Neural progenitor cell (in vitro differentiated cells): Measurements from ENCODE around the gene TMEM184A. TPM values are rescaled to one million over a fixed set of nuclear protein-coding genes. Genes with fewer than 3 reads are reported as not detected.

Experiments used
- DNase-seq: peaks from one replicate; pipeline ENCODE4 v3.0.0-alpha.2; 2016; ENCODE audit warnings: low spot score
- H2AFZ ChIP-seq: fragments of 200-600 bp; sonication (generic); replicated peaks from 2 replicates; pipeline ENCODE4 v1.6.1; 2016; ENCODE audit warnings: antibody characterized with exemption
- H3F3A ChIP-seq: fragments of 200-600 bp; sonication (generic); 2 replicates; pipeline ENCODE4 v1.6.1; 2016; ENCODE audit warnings: antibody characterized with exemption, low read depth
- H3K27ac ChIP-seq: fragments of 200-600 bp; sonication (generic); 2 replicates; pipeline ENCODE4 v1.5.1; 2016; ENCODE audit warnings: mild to moderate bottlenecking
- H3K27me3 ChIP-seq: fragments of 200-600 bp; sonication (generic); 2 replicates; pipeline ENCODE4 v1.6.1; 2016; ENCODE audit warnings: mild to moderate bottlenecking, moderate library complexity
- H3K36me3 ChIP-seq: fragments of 200-600 bp; sonication (generic); 2 replicates; pipeline ENCODE4 v1.5.1; 2016
- H3K4me1 ChIP-seq: fragments of 200-600 bp; sonication (generic); 2 replicates; pipeline ENCODE4 v1.6.1; 2016; ENCODE audit warnings: mixed run types
- H3K4me2 ChIP-seq: fragments of 200-600 bp; sonication (generic); 2 replicates; pipeline ENCODE4 v1.6.1; 2016
- H3K4me3 ChIP-seq: fragments of 200-600 bp; sonication (generic); 2 replicates; pipeline ENCODE4 v1.5.1; 2016
- H3K79me2 ChIP-seq: fragments of 200-600 bp; sonication (generic); 2 replicates; pipeline ENCODE4 v1.6.1; 2016; ENCODE audit warnings: low read depth
- H3K9ac ChIP-seq: fragments of 200-600 bp; sonication (generic); 2 replicates; pipeline ENCODE4 v1.6.1; 2016
- H3K9me3 ChIP-seq: fragments of 200-600 bp; sonication (generic); 2 replicates; pipeline ENCODE4 v1.5.1; 2016; ENCODE audit warnings: low read depth
- H4K20me1 ChIP-seq: fragments of 200-600 bp; sonication (generic); 2 replicates; pipeline ENCODE4 v1.6.1; 2016; ENCODE audit warnings: low read depth
- H3K27ac Mint-ChIP-seq: 3 replicates; pipeline ENCODE4 v1.8.0; 2021; ENCODE audit warnings: mixed read lengths
- H3K27me3 Mint-ChIP-seq: 2 replicates; pipeline ENCODE4 v1.8.0; 2022; ENCODE audit warnings: low read depth, mild to moderate bottlenecking, inconsistent platforms, moderate library complexity, mixed read lengths; ENCODE audit not compliant: insufficient read depth
- H3K36me3 Mint-ChIP-seq: 3 replicates; pipeline ENCODE4 v1.8.0; 2021; ENCODE audit warnings: mixed read lengths
- H3K4me1 Mint-ChIP-seq: 3 replicates; pipeline ENCODE4 v1.8.0; 2021; ENCODE audit warnings: mixed read lengths
- H3K4me3 Mint-ChIP-seq: 3 replicates; pipeline ENCODE4 v1.8.0; 2021; ENCODE audit warnings: mild to moderate bottlenecking, moderate library complexity, mixed read lengths
- H3K9me3 Mint-ChIP-seq: 3 replicates; pipeline ENCODE4 v1.8.0; 2020; ENCODE audit warnings: mixed read lengths
- CTCF ChIP-seq: fragments of 200-600 bp; sonication (generic); IDR thresholded peaks from 2 replicates; pipeline ENCODE4 v1.5.1; 2017; ENCODE audit warnings: antibody characterized with exemption, mild to moderate bottlenecking
- EZH2 ChIP-seq: fragments of 200-600 bp; sonication (generic); IDR thresholded peaks from 2 replicates; pipeline ENCODE4 v1.6.1; 2017; ENCODE audit warnings: antibody characterized with exemption, mild to moderate bottlenecking, moderate library complexity
- EZH2phosphoT487 ChIP-seq: fragments of 200-600 bp; sonication (generic); IDR thresholded peaks from 2 replicates; pipeline ENCODE4 v1.6.1; 2017; ENCODE audit warnings: antibody characterized with exemption
- total RNA-seq: library from RNA; depleted of rRNA; stranded (reverse); fragments of >200 nt; gene quantifications from 2 replicates; pipeline ENCODE4 v1.2.3, GENCODE V29; 2015; ENCODE audit warnings: low replicate concordance

Gene TMEM184A
- total RNA-seq, 1 donor from 2014 or later: 0.17 TPM

GRCh38 chr7:1532456-1533254 is 23.4 kb downstream of the TMEM184A start:
- Histone ChIP-seq H3F3A (peaks cover 18% of the 10 kb centered on the region), H3K27me3 (peaks cover 31% of the 10 kb centered on the region), H3K9me3 (no peaks in the 10 kb centered on the region), H2AFZ (no peak overlapping the region), H4K20me1 (peaks cover 50% of the 10 kb centered on the region), H3K27ac (no peak overlapping the region), H3K36me3 (no peaks in the 10 kb centered on the region), H3K79me2 (no peaks in the 10 kb centered on the region), H3K4me3 (no peak overlapping the region), H3K4me2 (no peak overlapping the region), H3K4me1 (peaks cover 20% of the 10 kb centered on the region), H3K9ac (no peak overlapping the region)
- no peak for DNase-seq
- Mint-ChIP-seq H3K36me3 (no peaks in the 10 kb centered on the region), H3K4me1 (peaks cover 42% of the 10 kb centered on the region), H3K27ac (no peak overlapping the region), H3K9me3 (no peaks in the 10 kb centered on the region), H3K27me3 (peaks cover 2% of the 10 kb centered on the region), H3K4me3 (peak overlapping the region; percentile 86)
- no peak for TF ChIP-seq EZH2
- TF ChIP-seq EZH2phosphoT487: no peak
- TF ChIP-seq CTCF: no peak

- H3K36me3 ChIP-seq: no peaks in the 10 kb centered on the region
- H3K9ac ChIP-seq: no peak overlapping the region
- H3K27ac ChIP-seq: no peak overlapping the region
- H3K9me3 Mint-ChIP-seq: no peaks in the 10 kb centered on the region
- H3K4me3 Mint-ChIP-seq: peak overlapping the region; percentile 86
- no peak overlapping the region for H3K27ac Mint-ChIP-seq
- no peaks in the 10 kb centered on the region for H3K79me2 ChIP-seq
- no peaks in the 10 kb centered on the region for H3K9me3 ChIP-seq
- TF ChIP-seq EZH2: no peak
- no peak for TF ChIP-seq EZH2phosphoT487
- no peak for TF ChIP-seq CTCF
- H3K27me3 Mint-ChIP-seq: peaks cover 2% of the 10 kb centered on the region
- H3K27me3 ChIP-seq: peaks cover 31% of the 10 kb centered on the region
- H3K4me2 ChIP-seq: no peak overlapping the region
- peaks cover 42% of the 10 kb centered on the region for H3K4me1 Mint-ChIP-seq
- no peak for DNase-seq
- peaks cover 44% of the 10 kb centered on the region for H4K20me1 ChIP-seq
- no peak overlapping the region for H3K4me3 ChIP-seq
- H2AFZ ChIP-seq: no peak overlapping the region
- H3K4me1 ChIP-seq: peaks cover 13% of the 10 kb centered on the region
- H3F3A ChIP-seq: peaks cover 18% of the 10 kb centered on the region
- no peaks in the 10 kb centered on the region for H3K36me3 Mint-ChIP-seq
Observed at GRCh38 chr7:1531979-1532455, 24.0 kb downstream of the TMEM184A start.

GRCh38 chr7:1531263-1531978 is 24.6 kb downstream of the TMEM184A start:
- Histone ChIP-seq H3K9ac (no peak overlapping the region), H3K36me3 (no peaks in the 10 kb centered on the region), H4K20me1 (peaks cover 38% of the 10 kb centered on the region), H2AFZ (no peak overlapping the region), H3K4me1 (peaks cover 7% of the 10 kb centered on the region), H3K9me3 (no peaks in the 10 kb centered on the region), H3K4me2 (peak overlapping the region; percentile 75), H3K27ac (no peak overlapping the region), H3F3A (peaks cover 18% of the 10 kb centered on the region), H3K79me2 (no peaks in the 10 kb centered on the region), H3K4me3 (peak overlapping the region; percentile 32), H3K27me3 (peaks cover 35% of the 10 kb centered on the region)
- Mint-ChIP-seq H3K4me3 (peak overlapping the region; percentile 86), H3K4me1 (peaks cover 43% of the 10 kb centered on the region), H3K36me3 (no peaks in the 10 kb centered on the region), H3K27ac (no peak overlapping the region), H3K9me3 (no peaks in the 10 kb centered on the region), H3K27me3 (peaks cover 7% of the 10 kb centered on the region)
- DNase-seq: no peak
- TF ChIP-seq EZH2phosphoT487 (no peak), CTCF (no peak), EZH2 (no peak)
